GM10248 (cell line): ENCODE data around the gene SLC39A12.

Source experiments
- CTCF ChIA-PET: fragments of 300-600 bp; sonication (Branson Sonifier 250); formaldehyde crosslinking; extraction: SDS; loops from one replicate; lab custom pipeline; 2021; ENCODE audit warnings: antibody characterized with exemption; lab: Yijun Ruan, JAX
- POLR2A ChIA-PET: fragments of 350-650 bp; sonication (Branson Sonifier 250); formaldehyde crosslinking; extraction: SDS; loops from one replicate; lab custom pipeline; 2020; ENCODE audit warnings: antibody characterized with exemption; lab: Yijun Ruan, JAX
- DNase-seq: peaks from one replicate; pipeline ENCODE4 v3.0.0; 2012; ENCODE audit errors: extremely low spot score
- TF ChIP-seq, protein P1 (sequence below): IDR thresholded peaks from 2 replicates; pipeline ENCODE4 v1.5.1; 2012; ENCODE audit warnings: mild to moderate bottlenecking, low read depth; ENCODE audit errors: extremely low read depth, missing control alignments, control extremely low read depth

Gene SLC39A12

DNA sequence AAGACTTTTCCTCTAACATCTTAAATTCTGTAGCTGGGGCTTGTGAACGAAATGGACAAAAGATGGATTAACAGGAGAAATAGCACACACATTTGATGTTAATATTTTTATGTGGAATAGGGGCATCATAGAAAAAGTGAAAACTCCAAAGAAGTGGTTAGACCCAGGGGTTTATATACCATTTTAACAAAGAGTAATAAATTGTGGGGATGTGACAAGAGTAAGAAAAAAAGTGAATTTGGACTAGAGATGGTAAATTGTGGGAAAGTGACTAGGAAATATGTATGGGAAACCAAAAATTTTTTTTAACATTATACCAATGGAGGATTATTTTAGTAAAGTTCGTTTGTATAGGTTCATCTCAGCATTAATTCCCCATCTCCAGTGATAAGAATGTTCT lies 8.2 kb downstream of the SLC39A12 start:
- CTCF ChIA-PET: interaction anchor here (1.1 kb wide), 1 partner anchor 30 kb away, joined by 3 read pairs; no protein-coding TSS in a partner anchor

DNA sequence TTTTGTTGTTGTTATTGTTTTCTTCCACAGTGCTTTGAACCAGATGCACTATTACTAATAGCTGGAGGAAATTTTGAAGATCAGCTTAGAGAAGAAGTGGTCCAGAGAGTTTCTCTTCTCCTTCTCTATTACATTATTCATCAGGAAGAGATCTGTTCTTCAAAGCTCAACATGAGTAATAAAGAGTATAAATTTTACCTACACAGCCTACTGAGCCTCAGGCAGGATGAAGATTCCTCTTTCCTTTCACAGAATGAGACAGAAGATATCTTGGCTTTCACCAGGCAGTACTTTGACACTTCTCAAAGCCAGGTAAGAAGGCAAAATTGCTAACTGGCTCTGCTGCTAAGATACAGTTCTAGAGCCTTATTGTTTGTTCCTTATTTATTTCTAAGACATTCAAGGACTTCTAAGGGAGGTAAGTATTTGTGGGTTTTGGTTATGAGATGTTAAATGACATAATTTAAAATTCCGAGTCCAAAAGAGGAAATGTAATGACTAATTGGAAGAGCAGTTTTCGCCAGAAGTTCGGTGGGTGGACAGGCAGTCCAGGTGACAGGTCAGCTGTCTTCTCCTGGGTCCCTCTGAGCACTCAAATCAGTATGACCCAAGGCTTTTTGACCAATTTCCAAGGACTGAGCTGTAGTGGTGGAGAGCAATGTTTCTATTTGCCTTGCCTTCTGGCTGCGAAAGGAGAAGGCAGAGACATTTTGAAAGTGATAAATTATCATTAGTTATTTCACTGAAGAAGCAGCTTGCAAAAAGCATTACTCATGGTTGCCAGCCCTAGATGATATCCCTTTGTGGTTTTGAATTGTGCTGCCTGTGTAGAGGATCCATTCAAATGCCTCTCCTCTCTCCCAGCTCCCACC lies 10.1 kb downstream of the SLC39A12 start:
- no peak for DNase-seq
- ChIA-PET CTCF (interaction anchor here (1.3 to 1.9 kb wide), 4 partner anchors 10 to 29 kb away, joined by 3 to 7 read pairs (median 4); partner anchors contain the start of gene SLC39A12), POLR2A (no interaction called here)
- TF ChIP-seq, protein P1, sequence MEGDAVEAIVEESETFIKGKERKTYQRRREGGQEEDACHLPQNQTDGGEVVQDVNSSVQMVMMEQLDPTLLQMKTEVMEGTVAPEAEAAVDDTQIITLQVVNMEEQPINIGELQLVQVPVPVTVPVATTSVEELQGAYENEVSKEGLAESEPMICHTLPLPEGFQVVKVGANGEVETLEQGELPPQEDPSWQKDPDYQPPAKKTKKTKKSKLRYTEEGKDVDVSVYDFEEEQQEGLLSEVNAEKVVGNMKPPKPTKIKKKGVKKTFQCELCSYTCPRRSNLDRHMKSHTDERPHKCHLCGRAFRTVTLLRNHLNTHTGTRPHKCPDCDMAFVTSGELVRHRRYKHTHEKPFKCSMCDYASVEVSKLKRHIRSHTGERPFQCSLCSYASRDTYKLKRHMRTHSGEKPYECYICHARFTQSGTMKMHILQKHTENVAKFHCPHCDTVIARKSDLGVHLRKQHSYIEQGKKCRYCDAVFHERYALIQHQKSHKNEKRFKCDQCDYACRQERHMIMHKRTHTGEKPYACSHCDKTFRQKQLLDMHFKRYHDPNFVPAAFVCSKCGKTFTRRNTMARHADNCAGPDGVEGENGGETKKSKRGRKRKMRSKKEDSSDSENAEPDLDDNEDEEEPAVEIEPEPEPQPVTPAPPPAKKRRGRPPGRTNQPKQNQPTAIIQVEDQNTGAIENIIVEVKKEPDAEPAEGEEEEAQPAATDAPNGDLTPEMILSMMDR: no peak

More for the DNA sequence above, 8.2 kb downstream of the SLC39A12 start:
- DNase-seq: no peak
- POLR2A ChIA-PET: no interaction called here
- TF ChIP-seq, protein P1: no peak

DNA sequence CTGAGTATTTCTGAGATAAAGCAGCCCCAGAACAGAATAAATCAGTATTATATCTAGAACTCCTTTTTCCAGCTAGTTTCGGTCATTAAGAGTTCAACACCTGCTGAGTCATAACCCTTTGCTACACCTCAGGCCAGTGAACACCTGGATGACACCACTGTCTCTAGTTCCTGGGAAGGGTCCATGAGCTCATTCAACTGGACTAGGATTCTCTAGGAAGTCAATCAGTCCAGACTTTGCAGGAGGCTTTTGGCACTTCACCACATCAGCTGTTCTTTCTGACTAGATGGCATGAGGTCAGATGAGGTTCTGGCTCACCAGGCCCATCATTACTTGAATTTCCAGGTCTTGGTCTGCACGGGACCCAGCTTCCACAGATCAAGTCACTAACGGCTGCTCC lies 11.7 kb downstream of the SLC39A12 start:
- POLR2A ChIA-PET: no interaction called here

DNA sequence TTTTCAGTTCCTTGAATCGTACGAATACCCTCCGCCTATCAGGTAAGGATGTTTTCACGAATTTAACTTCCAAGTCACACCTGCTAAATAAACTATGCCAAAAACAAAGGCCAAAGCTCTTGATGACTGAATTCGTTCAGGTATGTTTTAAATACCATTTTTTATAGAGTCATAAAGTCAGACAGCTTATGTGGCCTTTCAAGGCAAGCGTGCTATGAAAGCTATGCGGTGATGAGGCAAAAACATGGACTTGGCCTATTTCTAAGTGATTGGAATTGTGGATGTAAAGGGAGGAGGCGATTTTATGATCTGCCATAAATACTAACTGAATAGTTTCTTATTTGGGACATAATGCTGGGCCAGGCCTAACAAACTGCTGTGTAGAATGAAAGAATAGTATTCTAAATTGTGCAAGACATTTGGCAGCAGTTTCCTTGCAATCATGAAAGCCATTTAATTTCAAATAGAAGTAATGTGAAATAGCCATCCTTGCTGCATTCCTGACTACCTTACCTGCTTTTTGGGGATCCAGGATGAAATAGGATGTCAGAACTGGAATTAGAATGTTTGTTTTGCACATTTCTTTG lies 14.0 kb downstream of the SLC39A12 start:
- TF ChIP-seq, protein P1: no peak
- ChIA-PET CTCF (no interaction called here), POLR2A (no interaction called here)
- DNase-seq: no peak

More for the DNA sequence above, 11.7 kb downstream of the SLC39A12 start:
- no peak for DNase-seq
- TF ChIP-seq, protein P1: no peak
- CTCF ChIA-PET: interaction anchor here (1.8 to 1.9 kb wide), 3 partner anchors 12 to 18 kb away, joined by 4 to 7 read pairs (median 5); partner anchors contain the start of gene SLC39A12

DNA sequence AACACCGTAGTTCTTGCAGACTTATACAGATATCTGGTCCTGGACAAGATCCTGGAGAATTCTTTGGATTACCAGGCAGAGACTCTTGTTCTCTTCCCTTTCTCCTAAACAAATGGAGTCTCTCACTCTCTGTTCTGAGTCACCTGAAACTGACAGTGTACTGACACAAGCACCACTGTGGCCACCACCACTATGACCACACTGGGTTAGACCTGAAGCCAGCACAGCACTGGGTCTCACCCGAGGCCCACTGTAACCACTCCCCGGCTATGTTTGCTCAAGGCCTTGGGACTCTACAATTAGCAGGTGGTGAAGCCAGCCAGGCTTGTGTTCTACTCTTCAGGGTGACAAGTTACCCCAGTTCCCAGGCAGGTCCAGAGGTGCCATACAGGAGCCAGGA lies 22.8 kb downstream of the SLC39A12 start:
- DNase-seq: no peak
- ChIA-PET POLR2A (no interaction called here), CTCF (interaction anchor here (1.1 kb wide), 1 partner anchor 8 kb away, joined by 3 read pairs; no protein-coding TSS in a partner anchor)
- TF ChIP-seq, protein P1: no peak

DNA sequence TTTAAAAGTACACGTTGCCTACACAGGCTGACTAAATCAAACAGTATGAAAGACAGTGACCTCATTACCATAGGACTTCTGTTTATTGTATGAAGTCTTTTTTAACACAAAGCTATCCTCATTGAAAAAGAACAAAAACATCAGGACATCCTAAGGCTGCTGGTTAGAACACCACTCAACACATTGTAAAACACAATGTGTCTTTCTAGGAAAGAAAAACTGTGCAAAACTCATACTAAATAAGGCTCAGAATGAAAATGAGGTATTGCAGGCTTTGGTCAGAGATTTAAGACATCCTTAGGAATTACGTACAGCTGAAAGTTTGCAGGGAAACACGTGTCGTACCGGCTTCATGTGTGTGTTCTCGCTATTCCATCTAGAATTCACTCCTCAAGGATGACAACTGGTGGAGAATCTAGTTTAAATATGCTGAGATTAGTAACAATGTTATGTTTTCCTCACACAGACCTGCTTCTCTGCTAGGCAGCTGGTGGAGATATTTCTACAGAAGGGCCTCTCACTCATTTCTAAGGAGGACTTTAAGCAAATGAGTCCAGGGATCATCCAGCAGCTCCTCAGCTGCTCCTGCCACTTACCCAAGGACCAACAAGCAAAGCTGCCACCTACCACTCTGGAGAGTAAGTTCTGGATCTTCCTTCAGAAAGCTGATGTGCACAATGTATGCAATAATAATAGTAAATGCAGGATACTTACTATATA lies 29.3 kb downstream of the SLC39A12 start:
- no peak for DNase-seq
- ChIA-PET POLR2A (no interaction called here), CTCF (interaction anchor here (1.0 to 1.3 kb wide), 2 partner anchors 9 to 19 kb away, joined by 3 to 5 read pairs; no protein-coding TSS in a partner anchor)
- TF ChIP-seq, protein P1: no peak
